ENCODE results near the gene SARS1. TPM values are rescaled to one million over a fixed set of nuclear protein-coding genes. Genes with fewer than 3 reads are reported as not detected.

The SARS1 gene
- total RNA-seq, 2 experiments from 2014 or later: 277 to 290 TPM

DNA sequence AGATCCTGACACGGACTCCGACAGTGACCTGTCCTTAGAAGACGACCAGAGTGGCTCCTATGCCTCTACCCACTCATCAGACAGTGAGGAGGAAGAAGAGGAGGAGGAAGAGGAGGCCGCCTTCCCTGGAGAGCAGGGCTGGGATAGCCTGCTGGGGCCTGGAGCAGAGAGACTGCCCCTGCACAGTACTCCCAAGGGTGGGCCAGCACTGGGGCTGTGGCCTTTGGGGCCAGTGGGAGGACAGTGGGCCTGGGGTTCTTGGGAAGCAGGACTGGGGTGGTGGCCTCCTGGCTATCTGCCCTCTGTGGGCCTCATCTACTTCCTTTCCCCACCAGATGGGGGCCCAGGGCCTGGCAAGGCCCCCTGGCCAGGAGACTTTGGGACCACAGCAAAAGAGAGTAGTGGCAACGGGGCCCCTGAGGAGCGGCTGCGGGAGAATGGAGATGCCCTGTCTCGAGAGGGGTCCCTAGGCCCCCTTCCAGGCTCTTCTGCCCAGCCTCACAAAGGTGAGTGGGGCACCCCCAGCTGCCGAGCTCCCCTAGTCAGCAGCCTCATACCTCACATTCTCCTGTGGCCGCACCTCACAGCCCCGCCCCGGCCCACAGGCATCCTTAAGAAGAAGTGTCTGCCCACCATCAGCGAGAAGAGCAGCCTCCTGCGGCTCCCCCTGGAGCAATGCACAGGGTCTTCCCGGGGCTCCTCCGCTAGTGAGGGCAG is 59.3 kb downstream of the SARS1 start:
- Histone ChIP-seq H3K4me3 (ENCODE audit: low read depth, low read length, poor library complexity, severe bottlenecking) (no peak overlapping the region), H3K4me2 (ENCODE audit: low read length) (no peak overlapping the region), H3K79me2 (ENCODE audit: insufficient read depth, low read depth, low read length) (no peaks in the 10 kb centered on the region), H3K36me3 (ENCODE audit: insufficient read depth, low read length) (0 out of 2 replicates have a peak, but pooled peaks cover 2% of the 10 kb centered on the region), H2AFZ (ENCODE audit: low read length) (no peak overlapping the region), H3K27ac (ENCODE audit: low read depth, low read length, poor library complexity, severe bottlenecking) (no peak overlapping the region), H4K20me1 (ENCODE audit: insufficient read depth, low read length) (no peaks in the 10 kb centered on the region), H3K4me1 (ENCODE audit: insufficient read depth, low read length, poor library complexity, severe bottlenecking) (peaks cover 4% of the 10 kb centered on the region), H3K9me2 (ENCODE audit: insufficient read depth, low read length) (no peaks in the 10 kb centered on the region), H3K9me3 (ENCODE audit: low read length) (no peaks in the 10 kb centered on the region)
- ChIA-PET POLR2A (interaction anchor here (0.6 kb wide), 1 partner anchor 221 kb away, joined by 4 read pairs; no protein-coding TSS in a partner anchor), CTCF (ENCODE audit: unreplicated experiment) (no interaction called here)
- DNase-seq (ENCODE audit: low spot score): no peak
- BruUV-seq (replicated peaks): no TSS peak
- TF ChIP-seq, protein P1, sequence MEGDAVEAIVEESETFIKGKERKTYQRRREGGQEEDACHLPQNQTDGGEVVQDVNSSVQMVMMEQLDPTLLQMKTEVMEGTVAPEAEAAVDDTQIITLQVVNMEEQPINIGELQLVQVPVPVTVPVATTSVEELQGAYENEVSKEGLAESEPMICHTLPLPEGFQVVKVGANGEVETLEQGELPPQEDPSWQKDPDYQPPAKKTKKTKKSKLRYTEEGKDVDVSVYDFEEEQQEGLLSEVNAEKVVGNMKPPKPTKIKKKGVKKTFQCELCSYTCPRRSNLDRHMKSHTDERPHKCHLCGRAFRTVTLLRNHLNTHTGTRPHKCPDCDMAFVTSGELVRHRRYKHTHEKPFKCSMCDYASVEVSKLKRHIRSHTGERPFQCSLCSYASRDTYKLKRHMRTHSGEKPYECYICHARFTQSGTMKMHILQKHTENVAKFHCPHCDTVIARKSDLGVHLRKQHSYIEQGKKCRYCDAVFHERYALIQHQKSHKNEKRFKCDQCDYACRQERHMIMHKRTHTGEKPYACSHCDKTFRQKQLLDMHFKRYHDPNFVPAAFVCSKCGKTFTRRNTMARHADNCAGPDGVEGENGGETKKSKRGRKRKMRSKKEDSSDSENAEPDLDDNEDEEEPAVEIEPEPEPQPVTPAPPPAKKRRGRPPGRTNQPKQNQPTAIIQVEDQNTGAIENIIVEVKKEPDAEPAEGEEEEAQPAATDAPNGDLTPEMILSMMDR (conservative IDR thresholded peaks at IDR 0.05; ENCODE audit: low read length): no peak
- TF ChIP-seq EZH2phosphoT487 (IDR thresholded peaks at IDR 0.05; ENCODE audit: borderline replicate concordance, low read depth, low read length): no peak
- intact Hi-C loops (cut with micrococcal nuclease; ENCODE audit: unreplicated experiment): no loop called here

DNA sequence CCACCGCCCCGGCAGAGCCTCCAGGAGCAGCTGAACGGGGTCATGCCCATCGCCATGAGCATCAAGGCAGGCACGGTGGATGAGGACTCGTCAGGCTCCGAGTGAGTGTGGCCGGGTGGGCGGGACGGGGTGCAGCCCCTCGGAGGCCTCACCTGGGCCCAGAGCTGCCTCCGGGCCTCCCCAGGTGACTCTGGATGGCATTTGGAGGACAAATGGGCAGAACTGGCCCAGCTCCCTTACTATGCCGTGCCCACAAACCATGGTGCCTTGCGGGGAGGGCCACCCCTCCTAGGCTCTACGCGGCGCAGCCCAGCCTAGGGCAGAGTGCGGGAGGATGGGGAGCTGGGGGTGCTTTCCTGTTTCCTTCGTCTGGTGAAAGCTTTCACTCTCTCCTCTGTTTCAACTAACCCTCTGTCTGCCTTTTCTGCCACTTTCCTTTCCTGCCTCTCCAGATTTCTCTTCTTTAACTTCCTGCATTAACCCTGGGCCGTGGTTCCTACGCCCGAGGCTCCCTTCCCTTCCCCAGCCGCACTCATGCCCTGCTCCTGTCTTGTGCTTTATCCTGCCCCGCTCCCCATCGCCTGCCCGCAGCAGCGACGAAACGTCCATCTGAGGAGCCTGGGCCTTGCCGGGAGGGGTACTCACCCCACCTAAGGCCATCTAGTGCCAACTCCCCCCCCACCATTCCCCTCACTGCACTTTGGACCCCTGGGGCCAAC is 60.0 kb downstream of the SARS1 start:
- H4K20me1 ChIP-seq (ENCODE audit: insufficient read depth, low read length): no peaks in the 10 kb centered on the region
- no peak overlapping the region for H3K27ac ChIP-seq (ENCODE audit: low read depth, low read length, poor library complexity, severe bottlenecking)
- no peaks in the 10 kb centered on the region for H3K79me2 ChIP-seq (ENCODE audit: insufficient read depth, low read depth, low read length)
- ChIA-PET POLR2A (interaction anchor here (0.6 kb wide), 1 partner anchor 221 kb away, joined by 4 read pairs; no protein-coding TSS in a partner anchor), CTCF (ENCODE audit: unreplicated experiment) (no interaction called here)
- no peak overlapping the region for H3K4me3 ChIP-seq (ENCODE audit: low read depth, low read length, poor library complexity, severe bottlenecking)
- intact Hi-C loops (cut with micrococcal nuclease; ENCODE audit: unreplicated experiment): no loop called here
- H3K4me1 ChIP-seq (ENCODE audit: insufficient read depth, low read length, poor library complexity, severe bottlenecking): peaks cover 4% of the 10 kb centered on the region
- no peak overlapping the region for H3K4me2 ChIP-seq (ENCODE audit: low read length)
- BruUV-seq (replicated peaks): no TSS peak
- H3K9me3 ChIP-seq (ENCODE audit: low read length): no peaks in the 10 kb centered on the region
- peaks cover 10% of the 10 kb centered on the region; the same call in 1 of the 2 replicates for H3K36me3 ChIP-seq (ENCODE audit: insufficient read depth, low read length)
- TF ChIP-seq, protein P1 (conservative IDR thresholded peaks at IDR 0.05; ENCODE audit: low read length): no peak
- TF ChIP-seq EZH2phosphoT487 (IDR thresholded peaks at IDR 0.05; ENCODE audit: borderline replicate concordance, low read depth, low read length): no peak
- H3K9me2 ChIP-seq (ENCODE audit: insufficient read depth, low read length): no peaks in the 10 kb centered on the region
- H2AFZ ChIP-seq (ENCODE audit: low read length): no peak overlapping the region
- no peak for DNase-seq (ENCODE audit: low spot score)
